HG02852 (cell line): ENCODE measurements around the gene MARK4.

ENCODE experiments used
- ATAC-seq: cut with Tn5 transposase; IDR thresholded peaks from one replicate; pipeline ENCODE4 v1.9.1; 2021; ENCODE audit warnings: mild to moderate bottlenecking, moderate library complexity; ENCODE audit not compliant: unreplicated experiment

MARK4 gene

DNA sequence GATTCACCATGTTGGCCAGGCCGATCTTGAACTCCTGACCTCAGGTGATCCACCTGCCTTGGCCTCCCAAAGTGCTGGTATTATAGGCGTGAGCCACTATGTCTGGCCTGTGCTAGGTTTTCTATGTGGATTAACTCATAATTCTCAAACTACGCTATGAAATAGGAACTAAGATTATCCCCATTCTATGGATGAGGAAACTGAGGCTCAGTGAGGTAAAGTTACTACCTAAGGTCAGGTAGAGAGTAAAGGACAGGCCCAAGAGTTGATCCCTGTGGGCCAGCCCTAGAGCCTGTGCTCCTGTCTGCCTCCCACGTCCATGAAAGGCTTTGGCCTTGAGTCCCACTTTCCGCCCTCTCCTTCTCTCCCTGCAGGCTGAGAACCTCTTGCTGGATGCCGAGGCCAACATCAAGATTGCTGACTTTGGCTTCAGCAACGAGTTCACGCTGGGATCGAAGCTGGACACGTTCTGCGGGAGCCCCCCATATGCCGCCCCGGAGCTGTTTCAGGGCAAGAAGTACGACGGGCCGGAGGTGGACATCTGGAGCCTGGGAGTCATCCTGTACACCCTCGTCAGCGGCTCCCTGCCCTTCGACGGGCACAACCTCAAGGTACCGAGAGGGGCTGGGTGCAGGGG lies 20.1 kb downstream of the MARK4 start:
- no peak for ATAC-seq

DNA sequence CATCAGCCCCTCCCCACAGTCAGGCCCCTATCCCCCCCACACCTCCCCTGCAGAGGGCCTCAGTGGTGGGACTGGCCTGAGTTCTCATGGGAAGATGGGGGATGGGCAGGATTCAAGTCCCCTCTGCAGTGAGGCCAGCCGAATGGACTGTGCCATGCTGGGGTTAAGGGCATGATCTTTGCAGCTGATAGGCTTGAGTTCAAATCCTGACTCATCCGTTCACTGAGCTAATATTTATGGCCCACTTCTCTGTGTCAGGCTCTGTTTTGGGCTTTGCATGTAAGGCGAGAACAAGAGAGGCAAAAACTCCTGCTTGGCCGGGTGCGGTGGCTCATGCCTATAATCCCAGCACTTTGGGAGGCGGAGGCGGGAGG lies 20.7 kb downstream of the MARK4 start:
- no peak for ATAC-seq

DNA sequence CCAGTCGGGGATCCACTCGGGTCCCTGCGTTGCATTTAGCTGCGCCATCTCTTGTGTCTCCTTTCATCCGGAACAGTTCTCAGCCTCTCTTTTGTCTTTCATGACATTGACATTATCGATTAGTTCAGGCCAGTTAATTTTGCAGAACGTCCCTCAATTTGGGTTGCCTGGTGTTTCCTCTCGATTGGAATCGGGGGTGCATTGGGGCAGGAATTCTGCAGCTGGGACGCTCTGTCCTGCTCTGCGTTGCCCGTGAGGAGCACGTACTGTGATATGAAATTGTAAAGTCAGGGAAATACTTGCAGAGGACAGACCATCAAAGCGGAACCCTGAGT lies 22.4 kb downstream of the MARK4 start:
- no peak for ATAC-seq

- ATAC-seq, result no peak
Observed at GRCh38 chr19:45275370-45275971, 24.4 kb downstream of the MARK4 start.

GRCh38 chr19:45276284-45276687 lies 25.2 kb downstream of the MARK4 start:
- ATAC-seq, result no peak

DNA sequence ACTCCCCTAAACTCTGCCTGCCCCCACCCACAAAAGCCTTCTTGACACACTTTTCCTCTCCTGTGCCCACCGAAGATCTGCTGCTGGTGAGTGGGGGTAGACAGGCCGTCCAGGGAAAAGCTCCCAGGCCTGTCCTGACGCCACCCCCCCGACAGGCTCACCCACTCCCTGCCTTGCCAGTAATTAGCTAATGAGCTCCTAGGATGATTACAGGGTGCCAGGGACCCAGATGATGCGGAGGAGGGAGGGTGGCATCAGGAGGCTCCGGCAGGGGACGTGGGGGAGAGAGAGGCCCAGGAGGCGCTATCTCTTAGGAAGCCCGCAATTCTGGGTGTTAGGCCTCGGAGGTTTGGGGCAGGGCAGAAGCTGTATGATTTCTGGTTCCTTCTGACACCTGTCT lies 27.0 kb downstream of the MARK4 start:
- ATAC-seq, result no peak

DNA sequence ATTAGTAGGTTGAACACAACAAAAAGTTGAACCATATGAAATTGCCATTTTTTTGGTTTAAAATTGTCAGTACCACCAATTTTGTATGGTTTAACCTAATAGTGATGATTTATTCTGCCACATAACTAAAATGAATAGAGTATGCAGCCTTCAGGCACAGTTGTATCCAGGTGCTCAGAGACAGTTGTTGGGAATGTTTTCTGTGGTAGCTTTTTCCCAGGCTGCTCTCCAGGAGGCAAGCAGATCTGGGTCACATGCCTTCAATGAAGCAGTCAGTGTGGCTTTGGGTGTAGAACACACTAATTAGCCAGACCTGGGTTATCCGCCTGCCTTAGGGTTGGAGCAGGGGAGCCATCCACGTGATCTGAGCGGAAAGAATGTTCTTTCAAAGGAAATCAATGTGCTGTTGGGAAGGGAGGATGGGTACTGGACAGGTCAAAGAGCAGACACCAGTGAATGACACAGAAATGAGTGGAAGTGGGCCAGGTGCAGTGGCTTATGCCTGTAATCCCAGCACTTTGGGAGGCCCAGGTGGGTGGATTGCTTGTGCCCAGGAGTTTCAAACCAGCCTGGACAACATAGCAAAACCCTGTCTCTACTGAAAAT lies 28.6 kb downstream of the MARK4 start:
- ATAC-seq, result no peak

DNA sequence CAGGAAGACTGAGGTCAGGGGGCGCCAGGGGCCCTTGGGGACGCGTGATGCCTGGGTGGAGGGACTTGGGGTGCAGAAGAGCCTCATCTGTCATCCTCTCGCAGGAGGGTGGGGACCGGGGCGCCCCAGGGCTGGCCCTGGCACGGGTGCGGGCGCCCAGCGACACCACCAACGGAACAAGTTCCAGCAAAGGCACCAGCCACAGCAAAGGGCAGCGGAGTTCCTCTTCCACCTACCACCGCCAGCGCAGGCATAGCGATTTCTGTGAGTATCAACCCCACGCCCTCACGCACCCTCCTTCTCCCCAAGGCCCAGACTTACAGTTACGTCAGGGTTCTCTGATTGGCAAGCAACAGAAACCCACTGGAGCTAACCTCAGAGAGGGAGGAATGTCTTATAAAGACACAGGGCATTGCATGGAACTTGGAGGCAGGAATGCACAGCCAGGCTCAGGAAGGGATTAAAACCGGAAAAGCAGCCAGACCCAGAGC lies 29.4 kb downstream of the MARK4 start:
- no peak for ATAC-seq

DNA sequence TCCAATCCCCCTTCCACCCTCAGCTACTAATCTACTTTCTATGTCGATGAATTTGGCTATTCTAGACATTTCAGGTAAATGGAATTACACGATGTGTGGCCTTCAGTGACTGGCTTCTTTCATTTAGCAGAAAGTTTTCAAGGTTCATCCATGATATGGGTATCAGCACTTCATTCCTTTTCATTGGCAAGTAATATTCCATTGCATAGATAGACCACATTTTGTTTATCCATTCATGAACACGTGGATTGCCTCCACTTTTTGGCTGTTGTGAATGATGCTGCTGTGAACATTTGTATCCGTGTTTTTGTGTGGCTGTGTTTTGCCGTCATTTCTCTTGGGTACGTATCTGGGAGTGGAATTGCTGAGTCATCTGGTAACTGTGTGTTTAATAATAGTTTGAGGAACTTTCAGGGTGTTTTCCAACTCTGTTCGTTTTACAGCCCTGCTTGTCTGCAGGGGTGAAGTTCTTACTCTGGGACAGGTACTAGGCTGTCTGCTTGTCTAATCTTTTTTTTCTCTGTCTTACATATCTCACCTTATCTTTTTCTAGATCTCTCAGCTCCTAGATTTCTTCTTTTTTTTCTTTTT lies 32.5 kb downstream of the MARK4 start:
- no peak for ATAC-seq

DNA sequence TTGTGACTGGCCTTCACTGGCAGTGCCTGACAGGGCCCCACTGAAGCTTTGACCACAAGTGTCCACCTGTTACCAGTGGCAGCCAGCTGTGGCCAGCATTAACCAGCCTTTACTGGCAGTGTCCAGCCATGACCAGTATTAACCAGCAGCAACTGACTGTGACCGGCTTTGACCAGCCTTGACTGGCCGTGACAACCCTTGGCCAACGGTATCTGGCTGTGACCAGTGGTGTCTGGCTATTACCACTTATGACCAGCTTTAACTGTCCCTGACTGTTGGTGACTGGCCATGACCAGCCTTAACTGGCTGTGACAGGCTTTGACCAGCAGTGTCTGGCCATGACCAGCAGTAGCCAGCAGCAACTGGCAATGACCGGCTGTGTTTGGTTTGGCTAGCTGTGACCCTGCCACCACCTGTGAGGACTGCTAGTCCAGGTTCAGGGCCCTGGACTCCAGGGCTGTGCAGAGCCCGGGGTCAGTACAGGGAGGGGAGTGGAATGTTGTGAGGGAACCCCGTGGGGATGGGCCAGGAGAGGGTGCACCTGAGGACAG lies 39.4 kb downstream of the MARK4 start:
- ATAC-seq, result no peak

DNA sequence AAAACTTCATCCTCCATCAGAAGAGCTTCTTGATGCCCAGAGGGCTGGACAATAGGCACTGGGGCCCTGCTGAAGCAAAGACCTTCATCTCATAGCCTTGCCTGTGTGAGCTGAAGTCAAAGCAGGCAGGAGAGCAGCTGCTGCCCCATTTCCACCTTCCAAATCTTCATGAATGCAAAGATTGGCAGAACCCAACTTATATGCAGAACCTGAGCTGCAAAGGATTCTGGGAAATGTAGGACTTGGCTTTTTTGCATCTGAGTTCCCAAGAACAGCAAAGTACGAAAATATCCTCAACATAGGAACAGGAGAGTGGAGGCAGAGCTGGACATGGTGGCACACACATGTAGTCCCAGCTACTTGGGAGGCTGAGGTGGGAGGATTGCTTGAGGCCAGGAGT lies 40.8 kb downstream of the MARK4 start:
- no peak for ATAC-seq

- ATAC-seq, result no peak
Observed at GRCh38 chr19:45293682-45294081, 42.6 kb downstream of the MARK4 start.

DNA sequence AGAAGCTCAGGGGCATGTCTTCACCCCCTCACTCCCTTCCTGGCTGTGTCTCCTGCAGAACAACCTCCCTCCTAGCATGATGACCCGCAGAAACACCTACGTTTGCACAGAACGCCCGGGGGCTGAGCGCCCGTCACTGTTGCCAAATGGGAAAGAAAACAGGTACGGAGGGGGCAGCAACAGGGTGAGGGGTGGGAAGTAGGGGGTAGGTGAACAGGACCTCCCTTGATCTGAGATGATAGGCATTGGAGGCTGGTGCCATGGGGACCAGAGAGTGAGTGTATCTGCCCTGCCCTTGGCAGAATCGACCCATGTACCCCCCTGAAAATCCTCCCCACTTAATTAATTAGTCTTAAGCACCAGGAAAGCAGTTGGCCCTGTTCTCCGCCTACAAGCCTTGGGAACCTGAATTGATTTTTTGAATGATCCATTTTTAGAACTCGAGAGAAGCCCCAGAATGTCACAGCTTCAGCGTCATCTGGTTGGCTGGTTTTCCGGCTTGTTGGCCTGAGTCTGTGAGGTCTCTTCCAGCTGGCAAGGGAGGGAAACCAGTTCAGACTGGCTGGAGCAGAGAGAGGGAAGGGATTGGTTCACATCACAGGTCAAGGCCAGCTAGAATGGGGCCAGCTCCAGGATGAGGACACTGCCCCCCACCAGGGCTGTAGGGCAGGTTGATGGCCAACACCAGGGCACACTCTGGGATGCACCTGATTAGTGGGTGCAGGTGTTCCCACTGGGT lies 43.4 kb downstream of the MARK4 start:
- no peak for ATAC-seq

GRCh38 chr19:45295873-45296272 lies 44.8 kb downstream of the MARK4 start:
- no peak for ATAC-seq

GRCh38 chr19:45296355-45296754 lies 45.3 kb downstream of the MARK4 start:
- no peak for ATAC-seq

DNA sequence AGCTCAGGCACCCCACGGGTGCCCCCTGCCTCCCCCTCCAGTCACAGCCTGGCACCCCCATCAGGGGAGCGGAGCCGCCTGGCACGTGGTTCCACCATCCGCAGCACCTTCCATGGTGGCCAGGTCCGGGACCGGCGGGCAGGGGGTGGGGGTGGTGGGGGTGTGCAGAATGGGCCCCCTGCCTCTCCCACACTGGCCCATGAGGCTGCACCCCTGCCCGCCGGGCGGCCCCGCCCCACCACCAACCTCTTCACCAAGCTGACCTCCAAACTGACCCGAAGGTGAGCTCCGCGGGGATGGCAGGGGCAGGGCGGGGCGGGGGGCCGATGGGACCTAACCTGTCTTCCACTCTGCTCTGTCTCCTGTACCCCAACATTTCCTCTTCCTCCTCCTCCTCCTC lies 46.6 kb downstream of the MARK4 start:
- ATAC-seq, result no peak

DNA sequence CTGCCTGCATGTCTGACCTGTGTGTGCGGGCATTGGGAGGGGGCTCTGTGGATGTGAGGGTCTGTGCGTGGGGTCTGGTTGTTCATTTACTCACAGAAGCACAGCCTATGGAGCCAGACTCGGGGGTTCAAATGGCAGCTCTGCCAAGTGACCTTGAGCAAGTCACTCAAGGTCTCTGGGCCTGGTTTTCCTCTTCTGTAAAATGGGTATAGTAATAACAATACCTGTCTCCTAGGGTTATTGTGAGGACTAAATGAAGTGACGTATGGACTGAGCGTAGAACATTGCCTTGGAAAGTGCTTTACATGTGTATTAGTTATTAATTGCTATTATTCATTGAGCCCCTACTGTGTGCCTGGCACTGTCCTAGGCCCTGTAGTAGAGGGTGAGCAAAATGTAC lies 47.2 kb downstream of the MARK4 start:
- no peak for ATAC-seq

DNA sequence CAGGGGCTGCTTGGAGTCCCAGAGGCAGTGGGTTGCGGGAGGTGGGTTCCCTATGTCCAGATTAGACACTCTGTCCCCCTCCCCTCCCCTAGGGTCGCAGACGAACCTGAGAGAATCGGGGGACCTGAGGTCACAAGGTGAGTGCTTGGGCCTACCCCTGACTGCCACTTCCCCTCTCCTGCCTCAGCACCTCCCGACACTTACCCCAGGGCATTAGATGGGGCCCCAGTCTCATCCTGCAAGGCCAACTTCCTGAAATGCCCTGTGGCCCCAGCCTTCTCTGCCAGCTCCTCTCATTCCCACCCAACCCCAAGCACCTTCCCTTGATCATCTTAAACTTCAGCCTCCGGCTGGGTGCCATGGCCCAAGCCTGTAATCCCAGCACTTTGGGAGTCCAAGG lies 48.6 kb downstream of the MARK4 start:
- no peak for ATAC-seq

GRCh38 chr19:45302416-45302815 lies 51.3 kb downstream of the MARK4 start:
- ATAC-seq, result no peak

DNA sequence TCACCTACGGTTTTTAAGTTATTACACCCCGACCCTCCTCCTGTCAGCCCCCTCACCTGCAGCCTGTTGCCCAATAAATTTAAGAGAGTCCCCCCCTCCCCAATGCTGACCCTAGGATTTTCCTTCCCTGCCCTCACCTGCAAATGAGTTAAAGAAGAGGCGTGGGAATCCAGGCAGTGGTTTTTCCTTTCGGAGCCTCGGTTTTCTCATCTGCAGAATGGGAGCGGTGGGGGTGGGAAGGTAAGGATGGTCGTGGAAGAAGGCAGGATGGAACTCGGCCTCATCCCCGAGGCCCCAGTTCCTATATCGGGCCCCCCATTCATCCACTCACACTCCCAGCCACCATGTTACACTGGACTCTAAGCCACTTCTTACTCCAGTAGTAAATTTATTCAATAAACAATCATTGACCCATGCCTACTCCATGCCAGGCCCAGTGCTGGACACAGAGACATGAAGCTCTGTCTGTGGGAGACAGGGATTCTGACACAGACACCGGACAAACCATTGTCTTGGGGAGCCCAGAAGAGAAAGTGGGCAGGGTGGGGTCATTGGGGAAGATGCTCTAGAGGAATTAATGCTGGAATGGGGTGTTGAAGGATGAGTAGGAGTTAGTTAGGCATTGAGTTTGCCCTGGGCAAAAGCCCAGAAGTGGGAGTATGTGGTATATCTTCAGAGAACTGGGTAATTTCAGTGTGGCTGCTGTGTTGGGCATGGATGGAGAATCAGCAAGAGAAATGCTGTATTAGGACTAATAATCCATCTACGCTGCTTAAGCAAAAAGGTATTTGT lies 52.4 kb downstream of the MARK4 start:
- no peak for ATAC-seq
